ENCODE data around the gene TMEM132A.

Gene TMEM132A

GRCh38 chr11:60926500-60926899 is 2.2 kb downstream of the TMEM132A start:
- TF ChIP-seq CTCF (IDR thresholded peaks at IDR 0.05) = no peak

- no peak for TF ChIP-seq CTCF (IDR thresholded peaks at IDR 0.05)
Measured at GRCh38 chr11:60927061-60927592, 2.9 kb downstream of the TMEM132A start.

- TF ChIP-seq CTCF (IDR thresholded peaks at IDR 0.05) = no peak
Measured at GRCh38 chr11:60927600-60927999, 3.3 kb downstream of the TMEM132A start.

GRCh38 chr11:60928563-60929001 is 4.3 kb downstream of the TMEM132A start:
- TF ChIP-seq CTCF (IDR thresholded peaks at IDR 0.05) = no peak

- no peak for TF ChIP-seq CTCF (IDR thresholded peaks at IDR 0.05)
Measured at GRCh38 chr11:60929764-60930163, 5.5 kb downstream of the TMEM132A start.

- TF ChIP-seq CTCF (IDR thresholded peaks at IDR 0.05) = no peak
Measured at GRCh38 chr11:60930394-60930793, 6.1 kb downstream of the TMEM132A start.

GRCh38 chr11:60931917-60932316 is 7.7 kb downstream of the TMEM132A start:
- TF ChIP-seq CTCF (IDR thresholded peaks at IDR 0.05) = no peak
